ENCODE measurements around the gene NCMAP. TPM values are rescaled to one million over a fixed set of nuclear protein-coding genes. Genes with fewer than 3 reads are reported as not detected.

The NCMAP gene
- total and polyA plus RNA-seq, 7 donors = 0.04 to 0.14 (median 0.06) TPM; not detected in 4

- H3K27ac ChIP-seq = no peak overlapping the region
- no peaks in the 10 kb centered on the region for H3K4me1 ChIP-seq
- no peaks in the 10 kb centered on the region for H3K9me3 ChIP-seq
- DNase-seq (no peak), ATAC-seq (no peak)
- WGBS, 3 donors = 66 to 81% (median 70%) methylated on average over 21 of the region's 21 CpGs
- H3K27me3 ChIP-seq (ENCODE audit: insufficient read depth in 3 of 3, low read length in 2 of 3) = no peaks in the 10 kb centered on the region
- no peaks in the 10 kb centered on the region for H3K36me3 ChIP-seq (ENCODE audit: insufficient read depth in 1 of 2, low read depth in 1 of 2)
- peak overlapping the region; percentile 32 for H3K4me3 ChIP-seq
- no peak for TF ChIP-seq CTCF (IDR thresholded peaks at IDR 0.05)
- intact Hi-C loops (cut with DNase I) = no loop called here
Observed at GRCh38 chr1:24535021-24535424, 20.9 kb upstream of the NCMAP start.

GRCh38 chr1:24535778-24536177 is 20.1 kb upstream of the NCMAP start:
- Histone ChIP-seq H3K4me3 (no peak overlapping the region), H3K36me3 (ENCODE audit: insufficient read depth in 1 of 2, low read depth in 1 of 2) (no peaks in the 10 kb centered on the region), H3K27me3 (ENCODE audit: insufficient read depth in 3 of 3, low read length in 2 of 3) (no peaks in the 10 kb centered on the region), H3K27ac (no peak overlapping the region), H3K9me3 (no peaks in the 10 kb centered on the region), H3K4me1 (no peaks in the 10 kb centered on the region)
- TF ChIP-seq CTCF (IDR thresholded peaks at IDR 0.05) = no peak
- no peak for DNase-seq
- 83 to 88% (median 87%) methylated on average over 8 of the region's 8 CpGs for WGBS, 3 donors
- ATAC-seq = no peak
- intact Hi-C loops (cut with DNase I) = no loop called here

GRCh38 chr1:24536391-24536840 is 19.5 kb upstream of the NCMAP start:
- no peak for ATAC-seq
- H3K27me3 ChIP-seq (ENCODE audit: insufficient read depth in 3 of 3, low read length in 2 of 3) = no peaks in the 10 kb centered on the region

GRCh38 chr1:24540051-24540905 is 15.6 kb upstream of the NCMAP start:
- no peaks in the 10 kb centered on the region for H3K27me3 ChIP-seq (ENCODE audit: insufficient read depth in 3 of 3, low read length in 2 of 3)
- TF ChIP-seq CTCF (IDR thresholded peaks at IDR 0.05) = no peak
- no peak overlapping the region for H3K27ac ChIP-seq
- DNase-seq = no peak
- ATAC-seq = no peak
- no peak overlapping the region for H3K4me3 ChIP-seq
- intact Hi-C loops (cut with DNase I) = loop anchor here in 1 of 2 donors (10.0 kb wide), 1 partner anchor 85 kb away; no protein-coding TSS in a partner anchor
- H3K4me1 ChIP-seq = no peaks in the 10 kb centered on the region
- H3K36me3 ChIP-seq (ENCODE audit: insufficient read depth in 1 of 2, low read depth in 1 of 2) = no peaks in the 10 kb centered on the region
- no peaks in the 10 kb centered on the region for H3K9me3 ChIP-seq
- WGBS, 3 donors = 78 to 80% (median 78%) methylated on average over 15 of the region's 15 CpGs

More at GRCh38 chr1:24536391-24536840, 19.5 kb upstream of the NCMAP start:
- no peak for TF ChIP-seq CTCF (IDR thresholded peaks at IDR 0.05)
- Histone ChIP-seq H3K36me3 (ENCODE audit: insufficient read depth in 1 of 2, low read depth in 1 of 2) (no peaks in the 10 kb centered on the region), H3K9me3 (no peaks in the 10 kb centered on the region), H3K4me3 (no peak overlapping the region), H3K4me1 (no peaks in the 10 kb centered on the region), H3K27ac (no peak overlapping the region)
- 45 to 54% (median 49%) methylated on average over 7 of the region's 7 CpGs for WGBS, 3 donors
- no peak for DNase-seq
- intact Hi-C loops (cut with DNase I) = no loop called here

Measured in psoas muscle (tissue), 8 donors.